Right renal pelvis (tissue), 4 donors: ENCODE results near the gene TOLLIP. TPM values are rescaled to one million over a fixed set of nuclear protein-coding genes. Genes with fewer than 3 reads are reported as not detected.

Experiments used
- DNase-seq, 4 donors: peaks; one replicate each; pipeline ENCODE4 v3.0.0-alpha.2; 2013; ENCODE audit warnings: low read depth in 4 of 4, low spot score in 3 of 4, missing footprints in 1 of 4
- polyA plus RNA-seq, 4 donors: library from polyadenylated mRNA; unstranded; fragments of 120-200 nt; gene quantifications; one replicate each; pipeline ENCODE4 v1.2.1, GENCODE V29; 2013; ENCODE audit not compliant: insufficient read length in 4 of 4

The TOLLIP gene
- polyA plus RNA-seq, 4 donors = 37.7 to 52.6 (median 40.7) TPM

DNA sequence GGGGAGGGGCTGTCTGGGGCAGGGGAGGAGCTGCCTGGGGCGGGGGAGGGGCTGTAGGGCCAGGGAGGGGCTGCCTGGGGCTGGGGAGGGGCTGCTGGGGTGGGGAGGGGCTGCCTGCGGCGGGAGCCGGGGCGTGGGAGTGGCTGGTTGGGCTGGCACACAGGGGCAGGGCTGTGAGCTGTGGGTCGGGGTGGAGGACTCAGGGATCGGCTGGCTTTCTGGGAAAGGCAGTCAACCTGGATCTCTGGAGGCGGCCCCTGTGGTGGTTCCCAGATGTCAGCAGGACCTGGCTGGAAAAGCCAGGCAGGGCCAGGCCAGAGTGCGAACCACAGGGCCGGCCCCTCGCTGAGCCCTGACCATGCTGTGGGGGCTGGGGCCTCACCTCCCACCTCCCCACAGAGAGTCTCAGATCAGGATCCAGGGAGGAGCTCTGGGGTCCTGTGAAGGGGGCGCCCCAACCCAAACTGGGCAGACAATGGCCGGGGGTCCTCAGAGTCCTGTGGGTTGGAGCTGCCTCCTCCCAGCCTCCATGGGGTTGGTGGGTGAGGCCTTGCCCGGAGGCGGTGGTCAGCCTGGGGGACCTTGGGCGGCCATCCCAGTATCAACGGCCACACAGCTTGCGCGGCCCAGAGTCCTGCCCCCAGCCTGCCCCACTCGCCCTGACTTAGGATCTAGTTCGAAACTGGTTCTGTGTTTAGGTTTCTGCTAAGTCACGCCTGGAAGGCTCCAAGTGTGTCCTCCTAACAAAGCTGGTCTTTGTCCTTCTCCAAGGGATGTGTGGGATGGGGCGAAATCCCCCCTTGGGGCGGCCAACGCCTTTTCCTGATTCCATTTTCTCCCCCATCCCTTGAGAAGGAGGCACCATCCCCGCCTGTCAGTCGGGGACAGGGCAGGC lies 84.7 kb downstream of the TOLLIP start:
- no peak for DNase-seq

Other genes with a start within 250 kb of the TOLLIP start
- gene MUC2, start 234.8 kb downstream of the TOLLIP start, polyA plus RNA-seq = under 1 TPM; 0.01 to 0.66 (median 0.10) TPM
- under 1 TPM in 1 of 4 donors, not detected in 3; under 0.01 TPM for gene MUC5AC, start 151.7 kb downstream of the TOLLIP start, polyA plus RNA-seq
- under 1 TPM in 3 of 4 donors, not detected in 1; 0.01 to 0.05 (median 0.04) TPM for gene MUC5B, start 86.6 kb downstream of the TOLLIP start, polyA plus RNA-seq
- gene BRSK2, start 80.3 kb upstream of the TOLLIP start, polyA plus RNA-seq = 1 to 10 TPM in 1 of 4 donors, under 1 TPM in 3; 0.26 to 1.1 (median 0.46) TPM
- gene MOB2, start 177.1 kb upstream of the TOLLIP start, polyA plus RNA-seq = 10 to 100 TPM; 27.0 to 35.0 (median 29.1) TPM